GM12873 (cell line): ENCODE data around the gene OAT.

Source experiments
- TF ChIP-seq, protein P1 (sequence below): IDR thresholded peaks from 2 replicates; pipeline ENCODE4 v1.5.1; 2012; ENCODE audit warnings: low read depth, mild to moderate bottlenecking, moderate library complexity, low read length, control low read depth; ENCODE audit not compliant: insufficient read depth; ENCODE audit errors: missing control alignments

Gene OAT

DNA sequence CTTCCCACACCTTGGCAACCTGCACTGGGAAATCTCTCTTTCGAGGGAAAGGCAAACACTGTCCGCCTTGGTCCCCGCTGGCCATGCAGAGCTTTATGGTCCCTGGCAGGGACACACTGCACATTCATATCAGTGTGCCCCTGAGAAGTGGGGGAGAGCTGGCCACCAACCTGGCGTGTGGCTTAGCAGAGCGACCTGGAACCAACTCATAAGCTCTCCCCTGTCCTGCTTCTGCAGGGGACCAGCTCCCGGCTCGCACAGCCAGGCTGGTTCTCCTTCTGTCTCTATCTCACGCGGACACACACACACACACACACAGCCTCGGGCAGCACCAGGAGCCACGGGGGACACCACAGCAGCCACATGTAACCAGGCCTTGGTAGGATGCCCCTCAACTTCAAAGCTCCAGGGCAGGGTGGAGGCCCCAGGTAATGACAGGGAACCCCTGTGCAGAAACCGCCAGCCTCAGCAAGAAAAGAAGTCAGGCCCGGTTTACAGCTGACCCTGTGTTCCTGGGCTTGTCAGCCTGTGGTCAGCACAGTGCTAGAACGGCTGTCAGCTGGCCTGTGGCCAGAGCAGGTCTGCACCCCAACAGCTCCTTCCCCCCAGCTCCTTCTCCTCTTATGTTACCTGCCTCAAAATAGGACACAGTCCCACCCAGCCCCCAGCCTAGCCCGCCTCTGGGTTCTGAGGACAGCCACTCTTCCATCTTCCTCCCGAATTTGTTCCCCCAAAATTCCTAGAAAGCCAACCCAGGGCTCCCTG is 69.3 kb downstream of the OAT start:
- TF ChIP-seq, protein P1, sequence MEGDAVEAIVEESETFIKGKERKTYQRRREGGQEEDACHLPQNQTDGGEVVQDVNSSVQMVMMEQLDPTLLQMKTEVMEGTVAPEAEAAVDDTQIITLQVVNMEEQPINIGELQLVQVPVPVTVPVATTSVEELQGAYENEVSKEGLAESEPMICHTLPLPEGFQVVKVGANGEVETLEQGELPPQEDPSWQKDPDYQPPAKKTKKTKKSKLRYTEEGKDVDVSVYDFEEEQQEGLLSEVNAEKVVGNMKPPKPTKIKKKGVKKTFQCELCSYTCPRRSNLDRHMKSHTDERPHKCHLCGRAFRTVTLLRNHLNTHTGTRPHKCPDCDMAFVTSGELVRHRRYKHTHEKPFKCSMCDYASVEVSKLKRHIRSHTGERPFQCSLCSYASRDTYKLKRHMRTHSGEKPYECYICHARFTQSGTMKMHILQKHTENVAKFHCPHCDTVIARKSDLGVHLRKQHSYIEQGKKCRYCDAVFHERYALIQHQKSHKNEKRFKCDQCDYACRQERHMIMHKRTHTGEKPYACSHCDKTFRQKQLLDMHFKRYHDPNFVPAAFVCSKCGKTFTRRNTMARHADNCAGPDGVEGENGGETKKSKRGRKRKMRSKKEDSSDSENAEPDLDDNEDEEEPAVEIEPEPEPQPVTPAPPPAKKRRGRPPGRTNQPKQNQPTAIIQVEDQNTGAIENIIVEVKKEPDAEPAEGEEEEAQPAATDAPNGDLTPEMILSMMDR, result no peak

DNA sequence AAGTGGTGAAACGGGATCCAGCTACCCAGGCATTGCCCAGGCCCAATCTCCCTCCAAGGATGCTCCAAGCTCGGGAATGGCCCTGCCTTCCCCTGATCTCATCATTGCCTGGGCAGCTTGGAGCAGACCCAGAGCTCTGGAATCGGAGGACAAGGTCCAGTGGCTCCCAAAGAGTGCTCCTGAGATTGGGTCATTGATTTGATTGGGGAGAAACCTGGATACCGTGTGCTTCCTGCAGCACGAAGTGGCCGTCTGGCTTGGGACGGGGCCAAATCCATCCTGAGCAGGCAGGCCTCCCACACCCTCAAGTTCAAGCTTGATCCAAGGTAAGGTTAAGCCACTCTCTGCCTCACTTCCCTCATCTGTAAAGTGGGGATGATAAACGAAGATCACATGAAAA is 69.9 kb downstream of the OAT start:
- TF ChIP-seq, protein P1, result no peak

GRCh38 chr10:124347956-124348355 is 70.8 kb downstream of the OAT start:
- TF ChIP-seq, protein P1, result peak; percentile 6
